Panc1 (cell line): Measurements from ENCODE around the gene ABCF2. TPM values are rescaled to one million over a fixed set of nuclear protein-coding genes. Genes with fewer than 3 reads are reported as not detected.

ENCODE experiments used
- ATAC-seq: fragments of 200-7000 bp; cut with Tn5 transposase; 2 replicates; pipeline ENCODE4 v1.9.1; 2020; ENCODE audit warnings: mild to moderate bottlenecking, moderate library complexity
- BruUV-seq: library from RNA; stranded (reverse); fragments of 400-500 nt; replicated peaks from 2 replicates; lab custom pipeline; 2021; lab: Mats Ljungman, UMichigan
- CTCF ChIA-PET: fragments of 300-600 bp; sonication (Branson Sonifier 250); formaldehyde crosslinking; loops from one replicate; lab custom pipeline; 2022; ENCODE audit warnings: antibody characterized with exemption; lab: Charles Lee
- POLR2A ChIA-PET: fragments of 300-600 bp; sonication (Branson Sonifier 250); formaldehyde crosslinking; loops from one replicate; lab custom pipeline; 2022; ENCODE audit warnings: antibody characterized with exemption; lab: Charles Lee
- DNase-seq: peaks from one replicate; pipeline ENCODE4 v3.0.0-alpha.2; 2010; ENCODE audit warnings: low read depth, low spot score
- H3K27ac ChIP-seq: 2 replicates; pipeline ENCODE4 v1.5.1; 2011; ENCODE audit warnings: mild to moderate bottlenecking, low read length, inconsistent platforms
- H3K27me3 ChIP-seq: fragments of 200-500 bp; sonication (Bioruptor generic); 2 replicates; pipeline ENCODE4 v1.6.0; 2014; ENCODE audit warnings: low read length, inconsistent platforms; ENCODE audit not compliant: control insufficient read depth, insufficient read depth
- H3K36me3 ChIP-seq: fragments of 200-500 bp; sonication (Bioruptor generic); 2 replicates; pipeline ENCODE4 v1.5.1; 2014; ENCODE audit warnings: inconsistent platforms, mild to moderate bottlenecking, low read length, moderate library complexity; ENCODE audit not compliant: control insufficient read depth, insufficient read depth
- H3K4me1 ChIP-seq: 2 replicates; pipeline ENCODE4 v1.5.1; 2011; ENCODE audit warnings: inconsistent platforms, mild to moderate bottlenecking, low read length, moderate library complexity; ENCODE audit not compliant: control insufficient read depth, insufficient read depth
- H3K4me3 ChIP-seq, 2 experiments: 2 replicates each; pipeline ENCODE4 v1.5.1; 2011 to 2012; ENCODE audit warnings: low read depth in 2 of 2, low read length in 2 of 2, mild to moderate bottlenecking in 2 of 2, inconsistent platforms in 1 of 2, moderate library complexity in 1 of 2
- H3K9me3 ChIP-seq: fragments of 200-500 bp; sonication (Bioruptor generic); 2 replicates; pipeline ENCODE4 v1.5.1; 2014; ENCODE audit warnings: low read depth, mild to moderate bottlenecking, inconsistent platforms, low read length, moderate library complexity; ENCODE audit not compliant: control insufficient read depth, insufficient read depth
- POLR2AphosphoS5 ChIP-seq: IDR thresholded peaks from 2 replicates; pipeline ENCODE4 v1.6.1; 2012; ENCODE audit warnings: mild to moderate bottlenecking, low read depth, low read length, moderate library complexity
- SIN3A ChIP-seq: IDR thresholded peaks from 2 replicates; pipeline ENCODE4 v1.6.1; 2012; ENCODE audit warnings: low read depth, mild to moderate bottlenecking, low read length, moderate library complexity, borderline replicate concordance; ENCODE audit not compliant: insufficient read depth
- TCF7L2 ChIP-seq: IDR thresholded peaks from 2 replicates; pipeline ENCODE4 v1.6.1; 2011; ENCODE audit warnings: mild to moderate bottlenecking, low read depth, low read length, inconsistent platforms
- in situ Hi-C: cut with HindIII; loops from 2 replicates; pipeline ENCODE4 v1.10.0; 2016; ENCODE audit warnings: low sequenced_read_pairs, low pct_unique_long_range_greater_than_20kb
- intact Hi-C: fragments of 100-400 bp; cut with micrococcal nuclease; formaldehyde crosslinking; loops from one replicate; pipeline ENCODE4 v1.10.0; 2022; ENCODE audit not compliant: unreplicated experiment
- total RNA-seq: library from RNA; stranded (reverse); gene quantifications from one replicate; pipeline ENCODE4 v1.2.1, GENCODE V29; 2021; ENCODE audit not compliant: unreplicated experiment
- TF ChIP-seq, protein P1 (sequence below), 2 experiments: IDR thresholded peaks; 2 replicates each; pipeline ENCODE4 v1.6.1; 2011 to 2012; ENCODE audit warnings: low read depth in 2 of 2, control low read depth in 1 of 2, low read length in 1 of 2, mild to moderate bottlenecking in 1 of 2, moderate library complexity in 1 of 2; ENCODE audit not compliant: insufficient read depth in 1 of 2
- TF ChIP-seq, protein P2 (sequence below): fragments of 450-650 bp; IDR thresholded peaks from 2 replicates; pipeline ENCODE4 v1.5.1; 2017; ENCODE audit warnings: mild to moderate bottlenecking

Gene ABCF2
- total RNA-seq, 1 experiment from 2014 or later, result 64.4 TPM

DNA sequence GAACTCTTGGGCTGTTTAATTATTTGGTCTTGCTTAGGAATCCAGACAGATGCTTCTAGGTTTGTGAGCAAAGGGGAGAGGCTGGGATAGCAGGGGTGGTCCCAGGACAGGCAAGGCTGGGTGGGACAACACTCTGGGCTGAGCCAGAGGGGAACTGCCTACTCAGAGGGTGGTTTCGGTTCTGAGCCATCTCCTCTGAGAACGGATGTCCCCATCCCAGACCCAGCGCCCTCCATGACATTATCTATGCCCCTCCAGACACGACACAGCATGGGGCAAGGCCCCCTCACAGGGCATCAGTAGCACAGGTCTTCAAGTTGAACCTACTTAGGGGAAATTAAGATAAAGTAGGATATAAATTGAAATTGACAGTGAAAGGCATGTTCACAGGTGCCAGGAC lies 47.1 kb downstream of the ABCF2 start:
- TF ChIP-seq, protein P1, sequence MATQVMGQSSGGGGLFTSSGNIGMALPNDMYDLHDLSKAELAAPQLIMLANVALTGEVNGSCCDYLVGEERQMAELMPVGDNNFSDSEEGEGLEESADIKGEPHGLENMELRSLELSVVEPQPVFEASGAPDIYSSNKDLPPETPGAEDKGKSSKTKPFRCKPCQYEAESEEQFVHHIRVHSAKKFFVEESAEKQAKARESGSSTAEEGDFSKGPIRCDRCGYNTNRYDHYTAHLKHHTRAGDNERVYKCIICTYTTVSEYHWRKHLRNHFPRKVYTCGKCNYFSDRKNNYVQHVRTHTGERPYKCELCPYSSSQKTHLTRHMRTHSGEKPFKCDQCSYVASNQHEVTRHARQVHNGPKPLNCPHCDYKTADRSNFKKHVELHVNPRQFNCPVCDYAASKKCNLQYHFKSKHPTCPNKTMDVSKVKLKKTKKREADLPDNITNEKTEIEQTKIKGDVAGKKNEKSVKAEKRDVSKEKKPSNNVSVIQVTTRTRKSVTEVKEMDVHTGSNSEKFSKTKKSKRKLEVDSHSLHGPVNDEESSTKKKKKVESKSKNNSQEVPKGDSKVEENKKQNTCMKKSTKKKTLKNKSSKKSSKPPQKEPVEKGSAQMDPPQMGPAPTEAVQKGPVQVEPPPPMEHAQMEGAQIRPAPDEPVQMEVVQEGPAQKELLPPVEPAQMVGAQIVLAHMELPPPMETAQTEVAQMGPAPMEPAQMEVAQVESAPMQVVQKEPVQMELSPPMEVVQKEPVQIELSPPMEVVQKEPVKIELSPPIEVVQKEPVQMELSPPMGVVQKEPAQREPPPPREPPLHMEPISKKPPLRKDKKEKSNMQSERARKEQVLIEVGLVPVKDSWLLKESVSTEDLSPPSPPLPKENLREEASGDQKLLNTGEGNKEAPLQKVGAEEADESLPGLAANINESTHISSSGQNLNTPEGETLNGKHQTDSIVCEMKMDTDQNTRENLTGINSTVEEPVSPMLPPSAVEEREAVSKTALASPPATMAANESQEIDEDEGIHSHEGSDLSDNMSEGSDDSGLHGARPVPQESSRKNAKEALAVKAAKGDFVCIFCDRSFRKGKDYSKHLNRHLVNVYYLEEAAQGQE (IDR thresholded peaks at IDR 0.05; ENCODE audit: insufficient read depth in 1 of 2, low read depth in 2 of 2, low read length in 1 of 2), result no peak
- H3K27me3 ChIP-seq, result peaks cover 4% of the 10 kb centered on the region; the same call in 1 of the 2 replicates
- no peak for ATAC-seq

DNA sequence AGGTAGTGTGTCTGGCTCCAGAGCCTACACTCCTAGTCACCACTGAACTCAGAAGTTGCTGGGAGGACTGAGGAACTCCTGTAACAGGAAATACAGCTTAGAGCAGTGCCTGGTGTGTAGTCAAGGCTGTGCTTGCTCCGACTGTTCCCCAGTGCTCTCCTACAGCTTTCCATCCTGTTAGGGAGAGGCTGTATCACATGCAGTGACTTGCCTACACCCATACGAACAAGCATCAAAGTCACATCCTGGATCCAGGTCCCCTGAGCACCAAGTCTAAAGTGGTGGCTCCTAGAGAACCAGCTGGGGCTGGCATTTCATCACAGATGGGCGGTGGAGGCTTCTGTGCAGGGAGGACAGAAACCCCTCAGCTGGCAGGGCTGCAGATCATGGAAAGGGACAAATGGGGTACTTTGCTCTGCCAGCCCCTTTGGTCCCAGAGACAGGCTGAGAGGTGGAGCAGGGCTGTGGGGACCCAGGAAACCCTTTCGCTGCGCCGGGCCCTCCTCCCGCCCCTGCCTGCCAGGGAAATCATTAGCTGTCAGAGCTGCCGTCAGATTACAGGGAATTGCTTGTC lies 47.6 kb downstream of the ABCF2 start:
- peaks cover 4% of the 10 kb centered on the region; the same call in 1 of the 2 replicates for H3K27me3 ChIP-seq
- TF ChIP-seq SIN3A (no peak), TCF7L2 (no peak), POLR2AphosphoS5 (no peak)
- TF ChIP-seq, protein P1 (IDR thresholded peaks at IDR 0.05; ENCODE audit: insufficient read depth in 1 of 2, low read depth in 2 of 2, low read length in 1 of 2), result no peak
- TF ChIP-seq, protein P2, sequence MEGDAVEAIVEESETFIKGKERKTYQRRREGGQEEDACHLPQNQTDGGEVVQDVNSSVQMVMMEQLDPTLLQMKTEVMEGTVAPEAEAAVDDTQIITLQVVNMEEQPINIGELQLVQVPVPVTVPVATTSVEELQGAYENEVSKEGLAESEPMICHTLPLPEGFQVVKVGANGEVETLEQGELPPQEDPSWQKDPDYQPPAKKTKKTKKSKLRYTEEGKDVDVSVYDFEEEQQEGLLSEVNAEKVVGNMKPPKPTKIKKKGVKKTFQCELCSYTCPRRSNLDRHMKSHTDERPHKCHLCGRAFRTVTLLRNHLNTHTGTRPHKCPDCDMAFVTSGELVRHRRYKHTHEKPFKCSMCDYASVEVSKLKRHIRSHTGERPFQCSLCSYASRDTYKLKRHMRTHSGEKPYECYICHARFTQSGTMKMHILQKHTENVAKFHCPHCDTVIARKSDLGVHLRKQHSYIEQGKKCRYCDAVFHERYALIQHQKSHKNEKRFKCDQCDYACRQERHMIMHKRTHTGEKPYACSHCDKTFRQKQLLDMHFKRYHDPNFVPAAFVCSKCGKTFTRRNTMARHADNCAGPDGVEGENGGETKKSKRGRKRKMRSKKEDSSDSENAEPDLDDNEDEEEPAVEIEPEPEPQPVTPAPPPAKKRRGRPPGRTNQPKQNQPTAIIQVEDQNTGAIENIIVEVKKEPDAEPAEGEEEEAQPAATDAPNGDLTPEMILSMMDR, result no peak
- in situ Hi-C loops (no loop called here), intact Hi-C loops (no loop called here)
- CTCF ChIA-PET, result no interaction called here
- no peak overlapping the region for H3K27ac ChIP-seq
- ATAC-seq (peak; percentile 55), DNase-seq (no peak)
- no peaks in the 10 kb centered on the region for H3K36me3 ChIP-seq
- POLR2A ChIA-PET, result no interaction called here
- BruUV-seq, result no TSS peak
- no peak overlapping the region for H3K4me3 ChIP-seq
- H3K9me3 ChIP-seq, result no peaks in the 10 kb centered on the region
- no peaks in the 10 kb centered on the region for H3K4me1 ChIP-seq

More for the DNA sequence above, 47.1 kb downstream of the ABCF2 start:
- ChIA-PET CTCF (no interaction called here), POLR2A (no interaction called here)
- Histone ChIP-seq H3K4me3 (no peak overlapping the region), H3K9me3 (no peaks in the 10 kb centered on the region), H3K4me1 (no peaks in the 10 kb centered on the region), H3K36me3 (no peaks in the 10 kb centered on the region), H3K27ac (no peak overlapping the region)
- intact Hi-C loops, result no loop called here
- in situ Hi-C loops, result no loop called here
- no TSS peak for BruUV-seq
- no peak for DNase-seq
